H9 (cell line): ENCODE data around the gene CER1. TPM values are rescaled to one million over a fixed set of nuclear protein-coding genes. Genes with fewer than 3 reads are reported as not detected.

Experiments used
- DNase-seq: peaks from one replicate; pipeline ENCODE4 v3.0.0-alpha.2; 2017
- H2AFZ ChIP-seq: one replicate; pipeline ENCODE4 v1.6.1; 2013; ENCODE audit warnings: mild to moderate bottlenecking, low read length, control low read depth, moderate library complexity
- H2AK5ac ChIP-seq: 2 replicates; pipeline ENCODE4 v1.6.1; 2013; ENCODE audit warnings: low read length, control low read depth, mixed read lengths; ENCODE audit not compliant: insufficient read length
- H2BK120ac ChIP-seq: one replicate; pipeline ENCODE4 v1.6.1; 2013; ENCODE audit warnings: low read depth, mild to moderate bottlenecking, low read length, control low read depth, inconsistent platforms; ENCODE audit not compliant: poor library complexity, severe bottlenecking
- H2BK12ac ChIP-seq: 2 replicates; pipeline ENCODE4 v1.6.1; 2013; ENCODE audit warnings: low read length, control low read depth, mixed read lengths, low read depth; ENCODE audit not compliant: insufficient read length
- H2BK15ac ChIP-seq: 2 replicates; pipeline ENCODE4 v1.6.1; 2013; ENCODE audit warnings: low read depth, low read length, control low read depth
- H2BK20ac ChIP-seq: one replicate; pipeline ENCODE4 v1.6.1; 2013; ENCODE audit warnings: low read depth, mild to moderate bottlenecking, low read length, control low read depth, inconsistent platforms; ENCODE audit not compliant: poor library complexity, severe bottlenecking
- H2BK5ac ChIP-seq: 2 replicates; pipeline ENCODE4 v1.6.1; 2013; ENCODE audit warnings: low read length, control low read depth, mixed read lengths; ENCODE audit not compliant: insufficient read length
- H3K14ac ChIP-seq: 2 replicates; pipeline ENCODE4 v1.6.1; 2013; ENCODE audit warnings: low read length, control low read depth; ENCODE audit not compliant: insufficient read depth
- H3K18ac ChIP-seq: 2 replicates; pipeline ENCODE4 v1.6.1; 2013; ENCODE audit warnings: low read depth, mild to moderate bottlenecking, mixed read lengths, low read length, control low read depth; ENCODE audit not compliant: insufficient read length
- H3K23ac ChIP-seq: 2 replicates; pipeline ENCODE4 v1.6.1; 2013; ENCODE audit warnings: low read length, control low read depth, mixed read lengths, low read depth; ENCODE audit not compliant: insufficient read length
- H3K23me2 ChIP-seq: 2 replicates; pipeline ENCODE4 v1.6.1; 2013; ENCODE audit warnings: low read depth, mild to moderate bottlenecking, mixed read lengths, low read length, control low read depth; ENCODE audit not compliant: insufficient read length, poor library complexity, severe bottlenecking
- H3K27ac ChIP-seq: 2 replicates; pipeline ENCODE4 v1.5.1; 2013; ENCODE audit warnings: low read length, control low read depth, mixed read lengths, low read depth; ENCODE audit not compliant: insufficient read length
- H3K27me3 ChIP-seq: 2 replicates; pipeline ENCODE4 v1.6.1; 2013; ENCODE audit warnings: low read length, control low read depth, inconsistent platforms; ENCODE audit not compliant: insufficient read depth
- H3K4ac ChIP-seq: 2 replicates; pipeline ENCODE4 v1.6.1; 2013; ENCODE audit warnings: low read depth, mild to moderate bottlenecking, control low read depth, inconsistent platforms, low read length, moderate library complexity
- H3K4me1 ChIP-seq: 2 replicates; pipeline ENCODE4 v1.6.1; 2013; ENCODE audit warnings: low read length, control low read depth, inconsistent platforms; ENCODE audit not compliant: insufficient read depth
- H3K4me2 ChIP-seq: 2 replicates; pipeline ENCODE4 v1.6.1; 2013; ENCODE audit warnings: low read length, control low read depth, mixed read lengths; ENCODE audit not compliant: insufficient read length, insufficient read depth
- H3K56ac ChIP-seq: 2 replicates; pipeline ENCODE4 v1.6.1; 2013; ENCODE audit warnings: low read depth, mild to moderate bottlenecking, mixed read lengths, low read length, control low read depth; ENCODE audit not compliant: insufficient read length
- H3K79me1 ChIP-seq: 2 replicates; pipeline ENCODE4 v1.6.1; 2013; ENCODE audit warnings: low read depth, mild to moderate bottlenecking, moderate library complexity, low read length, control low read depth, inconsistent platforms; ENCODE audit not compliant: insufficient read depth, poor library complexity, severe bottlenecking
- H3K79me2 ChIP-seq: 2 replicates; pipeline ENCODE4 v1.6.1; 2013; ENCODE audit warnings: low read length, control low read depth, inconsistent platforms; ENCODE audit not compliant: insufficient read depth
- H3K9ac ChIP-seq: 2 replicates; pipeline ENCODE4 v1.6.1; 2013; ENCODE audit warnings: low read length, control low read depth, mixed read lengths; ENCODE audit not compliant: insufficient read length; ENCODE audit errors: extremely low read depth
- H3K9me3 ChIP-seq: one replicate; pipeline ENCODE4 v1.6.1; 2013; ENCODE audit warnings: low read depth, low read length, inconsistent platforms; ENCODE audit not compliant: control insufficient read depth
- H3T11ph ChIP-seq: one replicate; pipeline ENCODE4 v1.6.1; 2013; ENCODE audit warnings: mild to moderate bottlenecking, low read length, control low read depth, inconsistent platforms
- H4K20me1 ChIP-seq: one replicate; pipeline ENCODE4 v1.6.1; 2013; ENCODE audit not compliant: control insufficient read depth, insufficient read length, insufficient read depth
- H4K5ac ChIP-seq: 2 replicates; pipeline ENCODE4 v1.6.1; 2013; ENCODE audit warnings: low read depth, mild to moderate bottlenecking, mixed read lengths, low read length, control low read depth; ENCODE audit not compliant: insufficient read length
- H4K8ac ChIP-seq: replicated peaks from 2 replicates; pipeline ENCODE4 v1.6.1; 2013; ENCODE audit warnings: low read length, control low read depth, mixed read lengths, low read depth; ENCODE audit not compliant: insufficient read length
- H4K91ac ChIP-seq: 2 replicates; pipeline ENCODE4 v1.6.1; 2013; ENCODE audit warnings: low read depth, mild to moderate bottlenecking, moderate library complexity, mixed read lengths, low read length, control low read depth; ENCODE audit not compliant: insufficient read length
- H3K27ac Mint-ChIP-seq, 3 experiments: 2 replicates in 2 of 3; 3 replicates in 1 of 3; pipeline ENCODE4 v1.8.0; 2020 to 2021; ENCODE audit warnings: mixed read lengths in 3 of 3, mild to moderate bottlenecking in 1 of 3, moderate library complexity in 1 of 3
- H3K27me3 Mint-ChIP-seq: 2 replicates; pipeline ENCODE4 v1.8.0; 2021; ENCODE audit warnings: low read depth, mild to moderate bottlenecking, moderate library complexity, mixed read lengths
- H3K36me3 Mint-ChIP-seq, 3 experiments: 2 replicates in 2 of 3; 3 replicates in 1 of 3; pipeline ENCODE4 v1.8.0; 2020 to 2021; ENCODE audit warnings: low read depth in 3 of 3, mixed read lengths in 3 of 3; ENCODE audit not compliant: insufficient read depth in 1 of 3
- H3K4me1 Mint-ChIP-seq, 2 experiments: 2 replicates each; pipeline ENCODE4 v1.8.0; 2020; ENCODE audit warnings: mixed read lengths in 2 of 2
- H3K4me3 Mint-ChIP-seq, 2 experiments: 2 replicates in 1 of 2; 3 replicates in 1 of 2; pipeline ENCODE4 v1.8.0; 2020 to 2021; ENCODE audit warnings: mild to moderate bottlenecking in 2 of 2, mixed read lengths in 2 of 2, moderate library complexity in 1 of 2
- H3K9me3 Mint-ChIP-seq, 2 experiments: 2 replicates in 1 of 2; 3 replicates in 1 of 2; pipeline ENCODE4 v1.8.0; 2020; ENCODE audit warnings: mild to moderate bottlenecking in 2 of 2, mixed read lengths in 2 of 2, moderate library complexity in 1 of 2
- WGBS: extraction: QIAGEN DNeasy Blood & Tissue Kit; methylation state at CpG from one replicate; pipeline ENCODE4 v1.1.7; 2013; ENCODE audit warnings: missing lambda C conversion rate, low lambda C conversion rate, mixed read lengths; ENCODE audit not compliant: insufficient read length; ENCODE audit errors: extremely low coverage; 5-methylcytosine and 5-hydroxymethylcytosine counted together
- total RNA-seq: library from RNA; stranded (reverse); gene quantifications from 2 replicates; pipeline ENCODE4 v1.2.1, GENCODE V29; 2021
- TF ChIP-seq, protein P1 (sequence below): fragments of 200-600 bp; sonication (generic); conservative IDR thresholded peaks from 3 replicates; pipeline ENCODE4 v1.8.0; 2021; ENCODE audit warnings: antibody characterized with exemption, mild to moderate bottlenecking

Gene CER1
- total RNA-seq, 1 experiment from 2014 or later: 22.3 TPM

- Histone ChIP-seq H3K4me2 (no peak overlapping the region), H3K23ac (no peak overlapping the region), H3K4me1 (no peaks in the 10 kb centered on the region), H3K9me3 (no peaks in the 10 kb centered on the region), H3K79me1 (no peaks in the 10 kb centered on the region), H3K79me2 (no peaks in the 10 kb centered on the region), H2BK15ac (no peak overlapping the region), H3K56ac (no peak overlapping the region), H4K5ac (no peak overlapping the region), H3T11ph (no peak overlapping the region), H2AK5ac (no peak overlapping the region), H2BK120ac (no peak overlapping the region), H3K27ac (no peak overlapping the region), H3K27me3 (no peaks in the 10 kb centered on the region), H3K4ac (no peak overlapping the region), H3K18ac (no peak overlapping the region), H2BK5ac (no peak overlapping the region), H3K14ac (no peak overlapping the region), H4K91ac (no peak overlapping the region), H2BK20ac (no peak overlapping the region), H2BK12ac (no peak overlapping the region), H2AFZ (no peak overlapping the region), H4K20me1 (no peaks in the 10 kb centered on the region), H4K8ac (no peak overlapping the region), H3K9ac (no peak overlapping the region), H3K23me2 (no peaks in the 10 kb centered on the region)
- DNase-seq: no peak
- TF ChIP-seq, protein P1, sequence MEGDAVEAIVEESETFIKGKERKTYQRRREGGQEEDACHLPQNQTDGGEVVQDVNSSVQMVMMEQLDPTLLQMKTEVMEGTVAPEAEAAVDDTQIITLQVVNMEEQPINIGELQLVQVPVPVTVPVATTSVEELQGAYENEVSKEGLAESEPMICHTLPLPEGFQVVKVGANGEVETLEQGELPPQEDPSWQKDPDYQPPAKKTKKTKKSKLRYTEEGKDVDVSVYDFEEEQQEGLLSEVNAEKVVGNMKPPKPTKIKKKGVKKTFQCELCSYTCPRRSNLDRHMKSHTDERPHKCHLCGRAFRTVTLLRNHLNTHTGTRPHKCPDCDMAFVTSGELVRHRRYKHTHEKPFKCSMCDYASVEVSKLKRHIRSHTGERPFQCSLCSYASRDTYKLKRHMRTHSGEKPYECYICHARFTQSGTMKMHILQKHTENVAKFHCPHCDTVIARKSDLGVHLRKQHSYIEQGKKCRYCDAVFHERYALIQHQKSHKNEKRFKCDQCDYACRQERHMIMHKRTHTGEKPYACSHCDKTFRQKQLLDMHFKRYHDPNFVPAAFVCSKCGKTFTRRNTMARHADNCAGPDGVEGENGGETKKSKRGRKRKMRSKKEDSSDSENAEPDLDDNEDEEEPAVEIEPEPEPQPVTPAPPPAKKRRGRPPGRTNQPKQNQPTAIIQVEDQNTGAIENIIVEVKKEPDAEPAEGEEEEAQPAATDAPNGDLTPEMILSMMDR: no peak
- Mint-ChIP-seq H3K4me1 (peaks cover 0 to 2% of the 10 kb centered on the region in 2 experiments; a peak in 1 of 4 replicates), H3K27me3 (no peaks in the 10 kb centered on the region), H3K36me3 (no peaks in the 10 kb centered on the region), H3K4me3 (no peak overlapping the region), H3K27ac (no peak overlapping the region), H3K9me3 (no peaks in the 10 kb centered on the region)
- WGBS: no CpG with 5 or more reads among the region's 1 CpG
Measured at GRCh38 chr9:14756291-14756690, 33.8 kb upstream of the CER1 start.
